ENCODE results near the gene WHRN. TPM values are rescaled to one million over a fixed set of nuclear protein-coding genes. Genes with fewer than 3 reads are reported as not detected.
A peak's percentile ranks its signal among the peaks of the same experiment; 100 is the strongest.

Gene WHRN
- total RNA-seq, 5 donors from 2014 or later (not counting 1 experiment from before 2014, with no cell fraction given), result 11.4 to 46.0 (median 13.0) TPM

DNA sequence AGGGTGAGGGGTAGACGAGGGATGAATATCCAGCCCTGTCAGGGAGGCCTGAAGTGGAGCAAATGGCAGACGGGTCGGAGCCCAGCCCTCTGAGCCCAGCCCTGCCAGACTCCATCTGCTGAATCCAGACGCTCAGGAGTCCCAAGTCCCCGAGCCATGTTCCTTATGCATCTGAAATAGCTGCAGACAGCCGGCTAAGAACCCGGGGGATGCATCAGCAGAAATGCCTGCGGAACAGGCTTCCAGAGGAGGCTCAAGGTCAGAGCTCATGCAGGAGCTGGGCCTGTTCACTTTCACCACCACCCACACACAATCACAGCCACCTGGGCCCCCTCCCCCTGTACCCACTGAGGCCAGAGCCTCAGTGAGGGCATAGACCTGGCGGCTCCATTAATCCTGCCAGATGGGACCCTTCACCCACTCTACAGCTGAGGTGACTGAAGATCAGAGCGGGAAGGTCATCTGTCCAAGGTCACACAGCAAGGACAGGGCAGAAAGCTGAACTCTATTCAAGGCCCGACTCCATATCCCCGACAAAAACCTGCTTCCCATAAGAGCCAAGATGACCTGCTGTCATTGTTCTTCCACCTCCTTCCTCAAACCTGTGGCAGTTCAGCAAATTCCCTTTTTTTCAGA is 93.1 kb downstream of the WHRN start:
- no peaks in the 10 kb centered on the region for H3K36me3 Mint-ChIP-seq
- Histone ChIP-seq H3K27ac (ENCODE audit: low read length) (no peak overlapping the region), H3K9me3 (no peaks in the 10 kb centered on the region), H3K36me3 (ENCODE audit: control insufficient read depth in 2 of 2, extremely low read depth in 1 of 2, insufficient read depth in 1 of 2, low read length in 1 of 2) (no peaks in the 10 kb centered on the region), H3K4me3 (ENCODE audit: control insufficient read depth in 1 of 2, extremely low read depth in 1 of 2, low read length in 1 of 2) (no peak overlapping the region), H3K27me3 (replicated peaks in 1 of 2; ENCODE audit: control insufficient read depth in 2 of 2, extremely low read depth in 1 of 2, insufficient read depth in 2 of 2, low read length in 1 of 2) (no peaks in the 10 kb centered on the region), H3K4me1 (ENCODE audit: control insufficient read depth in 1 of 2, extremely low read depth in 1 of 2, insufficient read depth in 2 of 2, low read length in 2 of 2) (peaks cover 0 to 3% of the 10 kb centered on the region in 2 experiments)
- no peak overlapping the region for H3K27ac Mint-ChIP-seq
- no peak overlapping the region for H3K4me3 Mint-ChIP-seq
- H3K9me3 Mint-ChIP-seq, result no peaks in the 10 kb centered on the region
- no peaks in the 10 kb centered on the region for H3K4me1 Mint-ChIP-seq
- ChIA-PET CTCF (no interaction called here), POLR2A (interaction anchor here in 1 of 2 donors (0.8 kb wide), 1 partner anchor 176 kb away, joined by 3 read pairs; the partner anchor contains the start of gene ATP6V1G1)
- DNase-seq (no peak), ATAC-seq (replicated peaks in 1 of 4) (no peak)
- WGBS (ENCODE audit: insufficient coverage), result over 99% methylated on average over 11 of the region's 12 CpGs
- H3K27me3 Mint-ChIP-seq, result no peaks in the 10 kb centered on the region

DNA sequence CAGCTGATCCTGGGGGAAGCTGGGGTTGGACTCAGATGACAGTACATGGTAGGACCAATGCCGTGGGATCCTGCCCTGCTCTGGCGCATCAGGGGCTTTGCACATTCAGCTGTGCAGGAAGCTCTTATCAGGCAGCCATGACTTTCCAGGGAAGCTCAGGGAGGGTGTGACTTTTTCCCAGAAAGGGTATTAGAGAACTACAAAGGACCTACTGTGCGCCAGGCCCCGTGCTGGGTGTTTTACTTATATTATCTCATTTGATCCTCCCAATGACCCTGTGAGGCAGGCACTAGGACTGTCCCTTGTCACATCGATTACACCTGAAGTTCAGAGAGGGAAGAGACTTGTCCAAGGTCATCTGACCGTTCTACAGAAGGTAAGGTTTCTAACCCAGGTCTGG is 93.8 kb downstream of the WHRN start:
- ATAC-seq (replicated peaks in 1 of 4) (no peak), DNase-seq (no peak)
- Mint-ChIP-seq H3K36me3 (no peaks in the 10 kb centered on the region), H3K9me3 (no peaks in the 10 kb centered on the region), H3K4me1 (no peaks in the 10 kb centered on the region), H3K4me3 (no peak overlapping the region), H3K27ac (no peak overlapping the region), H3K27me3 (no peaks in the 10 kb centered on the region)
- Histone ChIP-seq H3K9me3 (no peaks in the 10 kb centered on the region), H3K36me3 (ENCODE audit: control insufficient read depth in 2 of 2, extremely low read depth in 1 of 2, insufficient read depth in 1 of 2, low read length in 1 of 2) (no peaks in the 10 kb centered on the region), H3K27me3 (replicated peaks in 1 of 2; ENCODE audit: control insufficient read depth in 2 of 2, extremely low read depth in 1 of 2, insufficient read depth in 2 of 2, low read length in 1 of 2) (no peaks in the 10 kb centered on the region), H3K4me1 (ENCODE audit: control insufficient read depth in 1 of 2, extremely low read depth in 1 of 2, insufficient read depth in 2 of 2, low read length in 2 of 2) (peaks cover 0 to 3% of the 10 kb centered on the region in 2 experiments), H3K4me3 (ENCODE audit: control insufficient read depth in 1 of 2, extremely low read depth in 1 of 2, low read length in 1 of 2) (no peak overlapping the region), H3K27ac (ENCODE audit: low read length) (no peak overlapping the region)
- 100% methylated on average over 2 of the region's 6 CpGs for WGBS (ENCODE audit: insufficient coverage)
- POLR2A ChIA-PET, result no interaction called here
- CTCF ChIA-PET, result no interaction called here

DNA sequence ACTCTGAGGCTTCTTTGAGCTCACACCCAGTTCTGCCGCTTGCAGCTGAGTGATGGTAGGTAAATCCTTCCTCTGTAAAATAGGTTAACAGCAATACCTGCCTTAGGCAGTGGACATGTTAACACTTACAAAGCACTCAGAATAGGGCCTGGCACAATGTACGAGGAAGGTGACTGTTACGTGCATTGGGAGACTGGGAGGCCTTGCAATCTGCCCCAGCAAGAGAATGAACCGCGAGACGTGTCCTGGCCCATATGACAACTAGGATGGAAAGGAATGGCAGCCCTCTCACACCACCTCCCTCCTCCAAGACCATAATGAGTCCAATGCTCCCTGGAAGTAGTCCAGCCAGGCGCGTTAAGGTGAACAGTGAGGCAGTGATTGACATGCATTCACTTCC is 94.4 kb downstream of the WHRN start:
- 100% methylated on average over 5 of the region's 8 CpGs for WGBS (ENCODE audit: insufficient coverage)
- no peaks in the 10 kb centered on the region for H3K9me3 ChIP-seq
- Mint-ChIP-seq H3K4me3 (no peak overlapping the region), H3K27me3 (no peaks in the 10 kb centered on the region), H3K9me3 (no peaks in the 10 kb centered on the region), H3K4me1 (no peaks in the 10 kb centered on the region), H3K36me3 (no peaks in the 10 kb centered on the region), H3K27ac (no peak overlapping the region)
- POLR2A ChIA-PET, result no interaction called here
- no peaks in the 10 kb centered on the region for H3K27me3 ChIP-seq (replicated peaks in 1 of 2; ENCODE audit: control insufficient read depth in 2 of 2, extremely low read depth in 1 of 2, insufficient read depth in 2 of 2, low read length in 1 of 2)
- DNase-seq (no peak), ATAC-seq (replicated peaks in 1 of 4) (no peak)
- no peak overlapping the region for H3K27ac ChIP-seq (ENCODE audit: low read length)
- H3K36me3 ChIP-seq (ENCODE audit: control insufficient read depth in 2 of 2, extremely low read depth in 1 of 2, insufficient read depth in 1 of 2, low read length in 1 of 2), result no peaks in the 10 kb centered on the region
- peaks cover 0 to 5% of the 10 kb centered on the region in 2 experiments for H3K4me1 ChIP-seq (ENCODE audit: control insufficient read depth in 1 of 2, extremely low read depth in 1 of 2, insufficient read depth in 2 of 2, low read length in 2 of 2)
- CTCF ChIA-PET, result interaction anchor here in 1 of 2 donors (1.3 kb wide), 1 partner anchor 8 kb away, joined by 3 read pairs; no protein-coding TSS in a partner anchor
- H3K4me3 ChIP-seq (ENCODE audit: control insufficient read depth in 1 of 2, extremely low read depth in 1 of 2, low read length in 1 of 2), result no peak overlapping the region

DNA sequence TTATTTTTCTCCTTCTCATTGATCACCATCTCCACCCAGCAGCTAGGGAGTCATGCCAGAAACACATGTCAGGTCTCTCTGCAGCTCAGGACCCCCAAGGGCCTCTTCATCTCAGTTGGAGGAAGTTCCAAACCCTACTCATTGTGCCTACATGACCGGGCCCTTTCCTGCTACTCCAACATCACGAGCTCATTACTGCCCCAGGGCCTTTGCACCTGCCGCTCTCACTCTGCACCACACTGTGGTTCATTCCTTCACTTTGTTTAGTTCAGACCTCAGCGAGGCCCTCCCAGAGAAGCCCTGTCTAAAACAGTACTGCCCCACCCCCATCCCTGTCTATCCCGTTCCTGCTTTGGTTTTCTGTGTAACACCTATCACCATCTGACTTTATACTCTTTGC is 95.4 kb downstream of the WHRN start:
- H3K36me3 Mint-ChIP-seq, result no peaks in the 10 kb centered on the region
- no peak overlapping the region for H3K4me3 Mint-ChIP-seq
- H3K9me3 ChIP-seq, result no peaks in the 10 kb centered on the region
- DNase-seq (no peak), ATAC-seq (replicated peaks in 1 of 4) (no peak)
- H3K27me3 Mint-ChIP-seq, result no peaks in the 10 kb centered on the region
- POLR2A ChIA-PET, result no interaction called here
- H3K9me3 Mint-ChIP-seq, result no peaks in the 10 kb centered on the region
- no peak overlapping the region for H3K27ac ChIP-seq (ENCODE audit: low read length)
- peaks cover 6 to 8% (median 6%) of the 10 kb centered on the region in 3 donors for H3K4me1 Mint-ChIP-seq
- CTCF ChIA-PET, result interaction anchor here (1.3 kb wide), 3 partner anchors 9 to 244 kb away, joined by 3 to 7 read pairs (median 4); no protein-coding TSS in a partner anchor
- H3K27me3 ChIP-seq (replicated peaks in 1 of 2; ENCODE audit: control insufficient read depth in 2 of 2, extremely low read depth in 1 of 2, insufficient read depth in 2 of 2, low read length in 1 of 2), result no peaks in the 10 kb centered on the region
- no peaks in the 10 kb centered on the region for H3K36me3 ChIP-seq (ENCODE audit: control insufficient read depth in 2 of 2, extremely low read depth in 1 of 2, insufficient read depth in 1 of 2, low read length in 1 of 2)
- 79% methylated on average over 4 of the region's 5 CpGs for WGBS (ENCODE audit: insufficient coverage)
- H3K27ac Mint-ChIP-seq, result no peak overlapping the region
- H3K4me3 ChIP-seq (ENCODE audit: control insufficient read depth in 1 of 2, extremely low read depth in 1 of 2, low read length in 1 of 2), result no peak overlapping the region
- H3K4me1 ChIP-seq (ENCODE audit: control insufficient read depth in 1 of 2, extremely low read depth in 1 of 2, insufficient read depth in 2 of 2, low read length in 2 of 2), result peaks cover 0 to 13% of the 10 kb centered on the region in 2 experiments

DNA sequence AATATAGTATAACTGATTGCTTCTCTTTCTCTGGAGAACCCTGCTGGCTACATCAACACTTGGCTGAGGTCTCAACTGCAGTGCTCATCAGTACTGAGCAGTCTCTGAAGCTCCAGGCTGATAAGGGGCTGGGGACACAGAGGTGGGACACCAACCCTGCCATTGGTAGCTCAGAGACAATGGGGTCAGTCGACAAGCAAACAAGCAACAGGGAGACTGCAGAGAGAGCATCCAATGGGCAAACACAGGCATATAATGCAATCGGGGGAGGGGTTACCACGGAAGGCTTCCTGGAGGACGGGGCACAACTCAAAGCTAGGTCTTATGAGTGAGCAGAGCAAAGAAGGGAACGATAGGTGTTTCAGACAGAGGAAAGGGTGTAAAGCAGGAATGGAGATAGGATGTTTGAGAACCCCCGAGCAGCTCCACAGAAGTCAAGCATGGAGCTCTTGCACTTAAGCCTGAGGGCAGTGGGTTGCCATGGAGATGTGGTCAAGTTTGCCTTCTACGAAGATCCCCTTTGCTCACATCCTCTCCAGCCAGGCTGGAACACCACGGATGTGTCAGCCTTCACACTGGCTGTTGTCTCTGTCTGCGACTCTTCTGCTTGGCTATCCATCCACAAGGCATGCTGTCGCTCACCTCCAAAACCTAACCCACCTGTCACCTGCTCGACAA is 96.0 kb downstream of the WHRN start:
- Mint-ChIP-seq H3K4me3 (no peak overlapping the region), H3K27ac (no peak overlapping the region), H3K36me3 (no peaks in the 10 kb centered on the region), H3K4me1 (peaks cover 6 to 8% (median 6%) of the 10 kb centered on the region in 3 donors), H3K9me3 (no peaks in the 10 kb centered on the region), H3K27me3 (no peaks in the 10 kb centered on the region)
- Histone ChIP-seq H3K27ac (ENCODE audit: low read length) (no peak overlapping the region), H3K4me1 (ENCODE audit: control insufficient read depth in 1 of 2, extremely low read depth in 1 of 2, insufficient read depth in 2 of 2, low read length in 2 of 2) (peaks cover 0 to 13% of the 10 kb centered on the region in 2 experiments), H3K9me3 (no peaks in the 10 kb centered on the region), H3K4me3 (ENCODE audit: control insufficient read depth in 1 of 2, extremely low read depth in 1 of 2, low read length in 1 of 2) (no peak overlapping the region), H3K36me3 (ENCODE audit: control insufficient read depth in 2 of 2, extremely low read depth in 1 of 2, insufficient read depth in 1 of 2, low read length in 1 of 2) (no peaks in the 10 kb centered on the region), H3K27me3 (replicated peaks in 1 of 2; ENCODE audit: control insufficient read depth in 2 of 2, extremely low read depth in 1 of 2, insufficient read depth in 2 of 2, low read length in 1 of 2) (no peaks in the 10 kb centered on the region)
- CTCF ChIA-PET, result interaction anchor here (1.1 to 1.3 kb wide), 3 partner anchors 183 to 244 kb away, joined by 4 to 7 read pairs (median 4); no protein-coding TSS in a partner anchor
- POLR2A ChIA-PET, result no interaction called here
- DNase-seq (peak in 1 of 35 experiments; percentile 11), ATAC-seq (replicated peaks in 1 of 4) (no peak)
- 65% methylated on average over 10 of the region's 11 CpGs for WGBS (ENCODE audit: insufficient coverage)

DNA sequence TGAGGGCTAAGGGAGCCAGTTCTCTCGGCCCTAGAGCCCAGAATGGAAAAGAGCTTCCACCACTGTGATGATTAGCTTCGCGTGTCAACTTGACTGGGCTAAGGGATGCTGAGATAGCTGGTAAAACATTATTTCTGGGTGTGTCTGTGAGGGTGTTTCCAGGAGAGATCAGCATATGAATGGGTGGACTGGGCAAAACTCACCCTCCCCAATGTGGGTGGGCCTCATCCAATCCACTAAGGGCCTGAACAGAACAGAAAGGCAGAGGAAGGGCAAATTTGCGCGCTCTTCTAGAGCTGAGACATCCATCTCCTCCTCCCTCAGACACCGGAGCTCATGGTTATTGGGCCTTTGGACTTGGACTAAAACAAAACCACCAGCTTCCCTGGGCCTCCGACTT is 96.6 kb downstream of the WHRN start:
- peaks cover 0 to 11% of the 10 kb centered on the region in 2 experiments for H3K4me1 ChIP-seq (ENCODE audit: control insufficient read depth in 1 of 2, extremely low read depth in 1 of 2, insufficient read depth in 2 of 2, low read length in 2 of 2)
- CTCF ChIA-PET, result interaction anchor here (0.7 to 1.3 kb wide), 4 partner anchors 9 to 245 kb away, joined by 3 to 7 read pairs (median 4); no protein-coding TSS in a partner anchor

More for the DNA sequence above, 96.6 kb downstream of the WHRN start:
- Mint-ChIP-seq H3K9me3 (no peaks in the 10 kb centered on the region), H3K27ac (no peak overlapping the region), H3K27me3 (no peaks in the 10 kb centered on the region), H3K4me3 (no peak overlapping the region), H3K36me3 (no peaks in the 10 kb centered on the region), H3K4me1 (peaks cover 6 to 8% (median 6%) of the 10 kb centered on the region in 3 donors)
- 83% methylated on average over 3 of the region's 7 CpGs for WGBS (ENCODE audit: insufficient coverage)
- Histone ChIP-seq H3K27ac (ENCODE audit: low read length) (no peak overlapping the region), H3K9me3 (no peaks in the 10 kb centered on the region), H3K27me3 (replicated peaks in 1 of 2; ENCODE audit: control insufficient read depth in 2 of 2, extremely low read depth in 1 of 2, insufficient read depth in 2 of 2, low read length in 1 of 2) (no peaks in the 10 kb centered on the region), H3K36me3 (ENCODE audit: control insufficient read depth in 2 of 2, extremely low read depth in 1 of 2, insufficient read depth in 1 of 2, low read length in 1 of 2) (no peaks in the 10 kb centered on the region), H3K4me3 (ENCODE audit: control insufficient read depth in 1 of 2, extremely low read depth in 1 of 2, low read length in 1 of 2) (no peak overlapping the region)
- no peak for DNase-seq
- ATAC-seq (replicated peaks in 1 of 4), result no peak
- POLR2A ChIA-PET, result no interaction called here

All from T-cell (primary cell).